Upper lobe of left lung (tissue), 4 donors: ENCODE data around the gene PABPN1L.

Source experiments
- CTCF ChIP-seq, 6 experiments: fragments of 450-650 bp in 4 of 6; fragments of 200-600 bp in 2 of 6; sonication (generic) in 2 of 6; IDR thresholded peaks; one replicate each; pipeline ENCODE4 v1.5.1; 2016 to 2019; ENCODE audit warnings: antibody characterized with exemption in 6 of 6
- EP300 ChIP-seq, 4 donors: sonication (generic); formaldehyde crosslinking; IDR thresholded peaks; one replicate each; pipeline ENCODE4 v1.5.1; 2017; ENCODE audit warnings: antibody characterized with exemption in 4 of 4, control low read depth in 2 of 4
- POLR2A ChIP-seq, 4 donors: fragments of 450-650 bp; IDR thresholded peaks; one replicate each; pipeline ENCODE4 v1.5.1; 2016 to 2017; ENCODE audit warnings: antibody characterized with exemption in 4 of 4, mild to moderate bottlenecking in 2 of 4
- POLR2AphosphoS5 ChIP-seq, 2 donors: sonication (generic); formaldehyde crosslinking; IDR thresholded peaks; one replicate each; pipeline ENCODE4 v1.5.1; 2017; ENCODE audit warnings: antibody characterized with exemption in 2 of 2

- TF ChIP-seq CTCF (IDR thresholded peaks at IDR 0.05) (no peak), POLR2A (IDR thresholded peaks at IDR 0.05) (no peak), EP300 (IDR thresholded peaks at IDR 0.05) (no peak), POLR2AphosphoS5 (IDR thresholded peaks at IDR 0.05) (no peak)
These were observed at the start of gene PABPN1L for GRCh38 chr16:88866151-88866920.
